Head of caudate nucleus (tissue), 42 donors: ENCODE measurements around the gene MEGF11.

Experiments
- DNase-seq, 42 donors: peaks; one replicate each; pipeline versions ENCODE4 v3.0.0 to v3.0.0-alpha.2; 2020 to 2021; ENCODE audit warnings: mixed read lengths in 7 of 42
- intact Hi-C: fragments of 100-400 bp; cut with DNase I; formaldehyde crosslinking; loops from one replicate; pipeline ENCODE4 v1.15.0; 2022

MEGF11 gene

GRCh38 chr15:65914981-65915925 lies 338.3 kb downstream of the MEGF11 start:
- intact Hi-C loops = loop anchor here (5.0 kb wide), 1 partner anchor 372 kb away; no protein-coding TSS in a partner anchor

DNA sequence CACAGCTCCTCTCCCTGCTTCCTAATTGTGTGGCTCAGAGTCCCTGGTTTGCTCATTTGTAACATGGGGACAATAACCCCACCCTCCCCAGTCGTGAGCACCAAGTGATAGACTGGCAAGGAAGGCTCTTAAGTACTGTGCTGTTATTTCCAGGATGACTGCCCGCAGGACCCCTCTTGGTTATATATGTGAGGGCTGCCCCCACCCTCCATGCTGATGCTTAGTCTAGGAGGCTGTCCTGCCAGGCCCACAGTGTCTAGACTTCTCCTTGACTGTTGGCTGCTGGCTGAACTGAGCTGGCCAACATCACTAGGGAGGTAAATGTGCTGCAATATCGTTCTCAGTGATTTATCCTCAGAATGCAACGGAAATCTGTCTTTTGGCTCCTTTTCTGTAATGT lies 339.2 kb downstream of the MEGF11 start:
- intact Hi-C loops = no loop called here

More at GRCh38 chr15:65914981-65915925, 338.3 kb downstream of the MEGF11 start:
- DNase-seq = no peak

GRCh38 chr15:65913631-65914199 lies 339.8 kb downstream of the MEGF11 start:
- intact Hi-C loops = no loop called here
- DNase-seq = peak in 1 of 42 donors; percentile 10

More for the DNA sequence above, 339.2 kb downstream of the MEGF11 start:
- DNase-seq = no peak

GRCh38 chr15:65912235-65912634 lies 341.3 kb downstream of the MEGF11 start:
- peak in 1 of 42 donors; percentile 20 for DNase-seq
- intact Hi-C loops = no loop called here

- DNase-seq = peak in 1 of 42 donors; percentile 10
- intact Hi-C loops = no loop called here
Observed at GRCh38 chr15:65910341-65910740, 343.2 kb downstream of the MEGF11 start.

DNA sequence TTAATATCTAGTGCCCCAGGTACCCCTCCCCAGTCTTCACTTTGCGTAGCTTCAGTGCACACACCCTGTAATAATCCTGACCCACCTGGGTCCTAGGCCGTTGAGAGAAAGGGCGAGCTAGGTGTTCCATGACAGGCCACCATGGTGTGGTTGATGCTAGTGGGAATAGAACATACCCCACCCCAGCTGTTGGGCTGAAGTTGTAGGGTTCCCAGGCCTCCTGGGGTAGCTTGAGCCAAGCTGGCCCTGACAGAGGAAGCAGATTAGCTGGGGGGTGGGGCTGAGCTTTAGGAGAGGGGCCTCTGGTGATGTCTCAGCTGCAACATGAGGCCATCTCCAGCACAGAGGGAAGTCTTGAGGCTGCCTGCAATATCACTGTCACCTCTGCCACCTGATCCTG lies 343.7 kb downstream of the MEGF11 start:
- intact Hi-C loops = no loop called here
- peak in 1 of 42 donors; percentile 19 for DNase-seq

DNA sequence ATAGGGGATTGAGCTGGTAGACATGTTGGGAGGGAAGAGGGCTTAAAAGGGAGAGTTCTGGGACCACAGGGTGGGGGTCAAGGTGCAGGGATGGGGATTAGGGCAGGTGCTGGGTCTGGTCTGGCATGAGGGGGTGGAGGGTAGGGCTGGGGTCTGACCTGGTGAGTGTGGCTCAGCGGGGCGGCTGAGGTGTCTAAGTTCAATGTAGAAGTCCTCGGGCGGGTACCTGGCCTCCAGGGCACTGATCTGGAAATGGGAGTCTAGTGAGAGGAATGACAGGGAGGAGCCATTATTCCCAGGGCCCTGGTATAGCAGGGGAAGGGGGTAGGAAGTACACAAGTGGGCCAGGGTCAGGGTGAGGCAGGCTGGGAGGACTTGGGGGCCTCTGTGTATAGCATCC lies 344.7 kb downstream of the MEGF11 start:
- intact Hi-C loops = no loop called here
- DNase-seq = no peak

DNA sequence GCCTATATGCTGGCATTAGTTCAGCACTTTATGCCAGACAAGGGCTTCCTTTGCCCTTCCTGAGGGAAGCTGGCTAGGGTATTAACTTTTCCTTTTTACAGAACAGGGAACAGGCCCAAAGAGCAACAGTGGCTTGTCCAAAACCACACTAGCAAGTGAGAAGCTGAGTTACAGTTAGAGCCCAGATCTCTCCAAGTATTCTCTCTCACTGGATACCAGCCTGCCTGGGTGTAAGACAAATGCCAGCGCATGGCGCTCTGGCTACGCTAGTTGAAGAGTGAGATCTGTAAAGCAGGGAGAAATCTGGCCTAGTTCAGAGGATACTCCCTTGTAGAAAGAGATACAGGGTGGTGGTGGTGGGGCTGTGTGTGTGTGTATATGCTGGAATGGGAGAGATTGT lies 345.9 kb downstream of the MEGF11 start:
- intact Hi-C loops = no loop called here
- peak in 1 of 42 donors; percentile 20 for DNase-seq

DNA sequence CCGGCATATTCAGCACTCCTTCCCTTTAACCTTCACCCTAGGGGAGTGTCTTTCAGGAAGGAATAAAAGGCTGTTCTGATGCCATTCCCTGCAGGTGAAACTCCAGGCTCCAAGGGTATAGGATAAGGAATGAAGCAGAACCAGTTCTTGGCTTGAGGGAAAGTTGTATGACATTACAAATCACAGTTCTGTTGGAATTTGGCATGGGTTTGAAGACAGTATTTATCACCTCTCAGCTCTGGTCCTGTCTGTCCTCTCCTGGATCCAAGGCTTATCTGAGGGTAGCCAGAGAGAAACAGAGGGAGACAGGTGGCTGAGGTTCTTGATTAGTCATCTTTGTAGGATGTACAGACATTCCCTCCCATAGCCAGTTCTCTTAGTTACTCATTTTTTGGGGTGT lies 347.2 kb downstream of the MEGF11 start:
- peak in 1 of 42 donors; percentile 10 for DNase-seq

GRCh38 chr15:65904301-65904700 lies 349.2 kb downstream of the MEGF11 start:
- no peak for DNase-seq
- intact Hi-C loops = no loop called here

More for the DNA sequence above, 347.2 kb downstream of the MEGF11 start:
- intact Hi-C loops = no loop called here

GRCh38 chr15:65903296-65904073 lies 350.1 kb downstream of the MEGF11 start:
- intact Hi-C loops = no loop called here
- DNase-seq = no peak

- intact Hi-C loops = no loop called here
- peak in 19 of 42 donors; percentile 8 to 58 (median 25) for DNase-seq
Observed at GRCh38 chr15:65902373-65902772, 351.2 kb downstream of the MEGF11 start.

- intact Hi-C loops = no loop called here
- DNase-seq = no peak
Observed at GRCh38 chr15:65901836-65902235, 351.7 kb downstream of the MEGF11 start.

- intact Hi-C loops = no loop called here
- DNase-seq = no peak
Observed at GRCh38 chr15:65901336-65901735, 352.2 kb downstream of the MEGF11 start.

GRCh38 chr15:65900488-65900887 lies 353.1 kb downstream of the MEGF11 start:
- intact Hi-C loops = no loop called here
- DNase-seq = no peak

DNA sequence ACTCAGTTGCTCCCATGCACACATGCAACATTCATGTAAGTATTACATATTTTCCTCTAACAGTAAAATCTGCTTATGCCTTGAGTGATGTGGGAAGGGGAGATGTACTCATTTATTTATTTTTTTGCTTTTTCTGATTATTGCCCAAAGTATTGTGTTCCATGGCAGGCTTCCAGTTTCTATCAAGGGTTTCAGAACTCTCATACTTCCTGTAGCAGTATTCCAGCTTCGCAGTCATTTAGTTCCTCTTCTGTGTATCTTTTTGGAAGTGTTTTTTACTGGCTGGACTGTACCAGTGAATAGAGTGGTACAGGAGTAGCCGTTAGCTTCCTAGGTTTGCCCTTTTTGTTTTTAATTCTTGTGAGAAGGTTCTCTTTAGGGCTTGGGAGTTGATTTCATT lies 357.3 kb downstream of the MEGF11 start:
- DNase-seq = no peak
- intact Hi-C loops = no loop called here

GRCh38 chr15:65893060-65893459 lies 360.5 kb downstream of the MEGF11 start:
- peak in 1 of 42 donors; percentile 41 for DNase-seq
- intact Hi-C loops = no loop called here

GRCh38 chr15:65888981-65889380 lies 364.6 kb downstream of the MEGF11 start:
- DNase-seq = no peak
- intact Hi-C loops = no loop called here

- no peak for DNase-seq
- intact Hi-C loops = no loop called here
Observed at GRCh38 chr15:65887565-65887964, 366.0 kb downstream of the MEGF11 start.
